Kidney (tissue), 14 donors: Measurements from ENCODE around the gene GPR179. TPM values are rescaled to one million over a fixed set of nuclear protein-coding genes. Genes with fewer than 3 reads are reported as not detected.

ENCODE experiments used
- DNase-seq, 5 donors: peaks; one replicate each; pipeline ENCODE4 v3.0.0-alpha.2; 2013 to 2020
- FAIRE-seq: peaks from 2 replicates; lab custom pipeline; 2012; peaks lifted over from hg19 to GRCh38; lab: Jason Lieb, UNC
- H3K27ac ChIP-seq, 2 donors: one replicate each; pipeline ENCODE4 v1.7.0; 2013; ENCODE audit warnings: low read depth in 2 of 2, low read length in 2 of 2, inconsistent platforms in 1 of 2
- H3K27me3 ChIP-seq: one replicate; pipeline ENCODE4 v1.7.1; 2013; ENCODE audit warnings: low read length, inconsistent platforms; ENCODE audit not compliant: control insufficient read depth, insufficient read depth
- H3K36me3 ChIP-seq, 3 donors: one replicate each; pipeline versions ENCODE4 v1.7.0 to v1.7.1; 2013; ENCODE audit warnings: low read length in 3 of 3, control low read depth in 1 of 3, inconsistent platforms in 1 of 3; ENCODE audit not compliant: insufficient read depth in 3 of 3, control insufficient read depth in 2 of 3
- H3K4me1 ChIP-seq, 3 donors: one replicate each; pipeline versions ENCODE4 v1.7.0 to v1.7.1; 2013; ENCODE audit warnings: low read length in 3 of 3, inconsistent platforms in 1 of 3, low read depth in 1 of 3; ENCODE audit not compliant: control insufficient read depth in 2 of 3, insufficient read depth in 2 of 3
- H3K4me3 ChIP-seq, 3 donors: one replicate each; pipeline versions ENCODE4 v1.7.0 to v1.8.1; 2013; ENCODE audit warnings: low read length in 3 of 3, control low read depth in 1 of 3, inconsistent platforms in 1 of 3
- H3K9ac ChIP-seq, 3 donors: one replicate each; pipeline versions ENCODE4 v1.7.0 to v1.7.1; 2013; ENCODE audit warnings: low read length in 3 of 3, control low read depth in 1 of 3, inconsistent platforms in 1 of 3
- H3K9me3 ChIP-seq, 3 donors: one replicate each; pipeline versions ENCODE4 v1.7.0 to v1.7.1; 2013; ENCODE audit warnings: low read length in 3 of 3, control low read depth in 1 of 3, inconsistent platforms in 1 of 3; ENCODE audit not compliant: control insufficient read depth in 2 of 3, insufficient read depth in 1 of 3
- intact Hi-C: fragments of 100-400 bp; cut with DNase I; formaldehyde crosslinking; loops from one replicate; pipeline ENCODE4 v1.11.1; 2022
- polyA plus RNA-seq: library from polyadenylated mRNA; stranded (reverse); fragments of 350-450 nt; fragmentation: Illumina TruSeq; extraction: RNeasy Lipid Tissue Mini Kit (QIAGEN cat#74804); gene quantifications from one replicate; pipeline ENCODE4 v1.2.3, GENCODE V29; 2014; ENCODE audit warnings: low read depth, low replicate concordance; ENCODE audit not compliant: insufficient read depth
- total RNA-seq: library from RNA; stranded (reverse); fragmentation: NEBNext Ultra II Directional; extraction: Animal tissue kit (Norgen Biotek cat#: 25700); gene quantifications from one replicate; pipeline ENCODE4 v1.2.1, GENCODE V29; 2021
- TF ChIP-seq, protein P1 (sequence below): IDR thresholded peaks from 3 replicates; pipeline ENCODE4 v1.5.1; 2012; ENCODE audit warnings: mild to moderate bottlenecking, moderate library complexity, borderline replicate concordance; ENCODE audit not compliant: insufficient read depth; ENCODE audit errors: extremely low read depth
- donor health status: control.
- donor health status: control.
- donor health status: control.
- donor health status: control.
- donor health status: control.
- donor health status: DM: yes; HTN: yes; CAD: no.
- donor health status: Normal renal cell carcinoma (clear cell type).

GPR179 gene
- total and polyA plus RNA-seq, 2 donors from 2014 or later: not detected

DNA sequence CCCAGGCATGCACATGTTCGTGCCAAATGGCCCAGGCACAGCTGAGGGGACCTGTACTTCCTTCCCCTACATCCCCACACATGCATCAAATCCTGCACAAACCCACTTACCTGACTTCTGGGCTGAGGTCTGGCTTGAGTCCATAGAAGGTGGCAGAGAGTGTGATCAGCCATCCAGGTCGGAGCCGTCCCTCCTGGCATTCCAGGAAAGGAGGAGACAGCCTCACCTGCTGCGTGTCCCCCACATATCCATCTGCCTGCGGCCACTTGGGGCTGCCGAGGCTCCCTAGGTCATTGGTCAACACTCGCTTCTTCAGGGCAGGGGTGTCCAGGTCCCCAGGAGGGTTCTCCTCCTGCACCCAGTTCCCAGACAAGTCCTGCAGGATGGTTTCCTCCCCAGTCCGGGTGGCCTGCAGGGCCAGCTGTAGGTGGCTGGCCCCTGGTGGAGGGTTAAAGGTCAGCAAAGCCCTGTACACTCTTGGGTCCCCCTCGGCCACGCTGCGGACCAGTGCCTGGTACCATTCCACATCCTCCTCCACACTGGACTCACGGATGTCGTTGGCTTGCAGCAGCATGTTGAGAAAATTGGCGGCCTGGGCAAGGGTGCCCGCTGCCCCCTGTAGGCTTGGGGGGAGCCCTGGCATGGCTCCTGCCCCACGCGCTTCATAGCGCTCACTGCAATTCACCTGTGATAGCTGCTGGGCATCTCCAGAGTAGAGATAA is 709 bp downstream of the GPR179 start:
- no peaks in the 10 kb centered on the region for H3K36me3 ChIP-seq
- intact Hi-C loops: loop anchor here (5.0 kb wide), 1 partner anchor 69 kb away; no protein-coding TSS in a partner anchor
- H3K9ac ChIP-seq: no peak overlapping the region
- H3K4me3 ChIP-seq: no peak overlapping the region
- FAIRE-seq (no peak), DNase-seq (no peak)
- TF ChIP-seq, protein P1, sequence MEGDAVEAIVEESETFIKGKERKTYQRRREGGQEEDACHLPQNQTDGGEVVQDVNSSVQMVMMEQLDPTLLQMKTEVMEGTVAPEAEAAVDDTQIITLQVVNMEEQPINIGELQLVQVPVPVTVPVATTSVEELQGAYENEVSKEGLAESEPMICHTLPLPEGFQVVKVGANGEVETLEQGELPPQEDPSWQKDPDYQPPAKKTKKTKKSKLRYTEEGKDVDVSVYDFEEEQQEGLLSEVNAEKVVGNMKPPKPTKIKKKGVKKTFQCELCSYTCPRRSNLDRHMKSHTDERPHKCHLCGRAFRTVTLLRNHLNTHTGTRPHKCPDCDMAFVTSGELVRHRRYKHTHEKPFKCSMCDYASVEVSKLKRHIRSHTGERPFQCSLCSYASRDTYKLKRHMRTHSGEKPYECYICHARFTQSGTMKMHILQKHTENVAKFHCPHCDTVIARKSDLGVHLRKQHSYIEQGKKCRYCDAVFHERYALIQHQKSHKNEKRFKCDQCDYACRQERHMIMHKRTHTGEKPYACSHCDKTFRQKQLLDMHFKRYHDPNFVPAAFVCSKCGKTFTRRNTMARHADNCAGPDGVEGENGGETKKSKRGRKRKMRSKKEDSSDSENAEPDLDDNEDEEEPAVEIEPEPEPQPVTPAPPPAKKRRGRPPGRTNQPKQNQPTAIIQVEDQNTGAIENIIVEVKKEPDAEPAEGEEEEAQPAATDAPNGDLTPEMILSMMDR: no peak
- no peaks in the 10 kb centered on the region for H3K27me3 ChIP-seq
- no peak overlapping the region for H3K27ac ChIP-seq
- H3K9me3 ChIP-seq: no peaks in the 10 kb centered on the region
- no peaks in the 10 kb centered on the region for H3K4me1 ChIP-seq

GRCh38 chr17:38341035-38341721 is 2.6 kb downstream of the GPR179 start:
- no peak overlapping the region for H3K9ac ChIP-seq
- TF ChIP-seq, protein P1: no peak
- H3K4me3 ChIP-seq: no peak overlapping the region
- intact Hi-C loops: loop anchor here (5.0 kb wide), 1 partner anchor 71 kb away; no protein-coding TSS in a partner anchor
- DNase-seq (peak in 2 of 5 donors; percentile 30 to 68), FAIRE-seq (no peak)
- H3K9me3 ChIP-seq: no peaks in the 10 kb centered on the region
- H3K27me3 ChIP-seq: no peaks in the 10 kb centered on the region
- no peaks in the 10 kb centered on the region for H3K4me1 ChIP-seq
- H3K36me3 ChIP-seq: no peaks in the 10 kb centered on the region
- H3K27ac ChIP-seq: no peak overlapping the region

DNA sequence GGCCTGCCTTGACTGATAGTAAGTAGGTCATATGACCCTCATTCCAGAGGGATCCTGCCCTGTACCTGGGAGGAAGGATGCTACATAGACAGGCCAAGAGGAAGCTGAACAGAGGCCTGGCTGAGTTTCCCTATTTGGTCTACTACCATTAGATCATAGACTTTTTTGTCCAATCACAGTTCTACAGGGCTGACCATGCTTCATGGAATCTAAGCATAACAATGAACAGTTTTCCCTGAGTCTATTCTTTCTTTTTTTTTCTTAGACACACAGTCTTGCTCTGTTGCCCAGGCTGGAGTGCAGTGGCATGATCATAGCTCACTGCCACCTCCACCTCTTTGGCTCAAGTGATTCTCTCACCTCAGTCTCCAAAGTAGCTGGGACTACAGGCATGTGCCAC is 3.9 kb downstream of the GPR179 start:
- Histone ChIP-seq H3K9me3 (no peaks in the 10 kb centered on the region), H3K27ac (no peak overlapping the region), H3K9ac (no peak overlapping the region), H3K4me3 (no peak overlapping the region), H3K4me1 (no peaks in the 10 kb centered on the region), H3K27me3 (no peaks in the 10 kb centered on the region), H3K36me3 (no peaks in the 10 kb centered on the region)
- intact Hi-C loops: loop anchor here (5.0 kb wide), 1 partner anchor 72 kb away; no protein-coding TSS in a partner anchor
- FAIRE-seq (no peak), DNase-seq (no peak)
- TF ChIP-seq, protein P1: no peak
